Calu3 (cell line): ENCODE results near the gene FOXRED2. TPM values are rescaled to one million over a fixed set of nuclear protein-coding genes. Genes with fewer than 3 reads are reported as not detected.

Experiments
- BruUV-seq: library from RNA; stranded (reverse); fragments of 400-500 nt; replicated peaks from 2 replicates; lab custom pipeline; 2021; lab: Mats Ljungman, UMichigan
- CTCF ChIA-PET: fragments of 300-600 bp; sonication (Branson Sonifier 250); formaldehyde crosslinking; loops from one replicate; lab custom pipeline; 2022; ENCODE audit warnings: antibody characterized with exemption; lab: Charles Lee
- DNase-seq: peaks from one replicate; pipeline ENCODE4 v3.0.0; 2022
- H3K27ac Mint-ChIP-seq: one replicate; pipeline ENCODE4 v1.8.0; 2022; ENCODE audit warnings: mixed read lengths; ENCODE audit not compliant: unreplicated experiment
- H3K27me3 Mint-ChIP-seq: one replicate; pipeline ENCODE4 v1.8.0; 2022; ENCODE audit warnings: mixed read lengths; ENCODE audit not compliant: unreplicated experiment
- H3K36me3 Mint-ChIP-seq: one replicate; pipeline ENCODE4 v1.8.0; 2022; ENCODE audit warnings: mild to moderate bottlenecking, moderate library complexity, mixed read lengths; ENCODE audit not compliant: insufficient read depth, unreplicated experiment
- H3K4me1 Mint-ChIP-seq: one replicate; pipeline ENCODE4 v1.8.0; 2022; ENCODE audit warnings: mild to moderate bottlenecking, low read depth, mixed read lengths; ENCODE audit not compliant: unreplicated experiment
- H3K4me3 Mint-ChIP-seq: one replicate; pipeline ENCODE4 v1.8.0; 2022; ENCODE audit warnings: mild to moderate bottlenecking, low read depth, moderate library complexity, mixed read lengths; ENCODE audit not compliant: unreplicated experiment
- H3K9me3 Mint-ChIP-seq: one replicate; pipeline ENCODE4 v1.8.0; 2022; ENCODE audit warnings: low read depth, mixed read lengths; ENCODE audit not compliant: unreplicated experiment
- intact Hi-C: fragments of 100-400 bp; cut with micrococcal nuclease; formaldehyde crosslinking; loops from one replicate; pipeline ENCODE4 v1.10.0; 2022; ENCODE audit not compliant: unreplicated experiment
- total RNA-seq: library from RNA; stranded (reverse); gene quantifications from 2 replicates; pipeline ENCODE4 v1.2.3, GENCODE V29; 2022
- TF ChIP-seq, protein P1 (sequence below): fragments of 200-600 bp; IDR thresholded peaks from one replicate; pipeline ENCODE4 v1.8.0; 2022; ENCODE audit warnings: antibody characterized with exemption; ENCODE audit not compliant: unreplicated experiment

FOXRED2 gene
- total RNA-seq, 1 experiment from 2014 or later: 27.9 TPM

DNA sequence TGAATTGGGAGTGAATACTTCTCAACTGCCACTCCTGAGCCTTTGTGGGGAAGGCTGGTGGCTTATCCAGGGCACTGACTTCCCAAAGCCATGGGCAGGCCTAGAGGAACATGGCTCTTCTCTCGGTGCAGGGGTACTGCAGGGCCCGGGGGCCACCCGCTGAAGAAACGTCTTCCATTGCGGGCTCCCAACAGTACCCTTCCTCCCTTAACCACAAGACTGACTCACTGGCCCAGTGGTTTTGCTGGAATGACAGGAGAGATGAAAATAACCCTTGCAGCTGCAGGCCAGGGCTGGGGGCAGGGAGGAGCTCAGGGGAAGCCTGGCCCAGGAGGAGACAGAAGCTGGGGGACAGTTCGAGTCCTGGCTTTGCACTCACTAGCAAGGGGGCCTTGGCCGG, 38.9 kb downstream of the FOXRED2 start:
- Mint-ChIP-seq H3K27ac (peak overlapping the region; percentile 68), H3K4me1 (peaks cover 38% of the 10 kb centered on the region), H3K9me3 (no peaks in the 10 kb centered on the region), H3K36me3 (peaks cover 41% of the 10 kb centered on the region), H3K4me3 (peak overlapping the region; percentile 50), H3K27me3 (no peaks in the 10 kb centered on the region)
- CTCF ChIA-PET: interaction anchor here (1.3 kb wide), 1 partner anchor 13 kb away, joined by 4 read pairs; no protein-coding TSS in a partner anchor
- TF ChIP-seq, protein P1, sequence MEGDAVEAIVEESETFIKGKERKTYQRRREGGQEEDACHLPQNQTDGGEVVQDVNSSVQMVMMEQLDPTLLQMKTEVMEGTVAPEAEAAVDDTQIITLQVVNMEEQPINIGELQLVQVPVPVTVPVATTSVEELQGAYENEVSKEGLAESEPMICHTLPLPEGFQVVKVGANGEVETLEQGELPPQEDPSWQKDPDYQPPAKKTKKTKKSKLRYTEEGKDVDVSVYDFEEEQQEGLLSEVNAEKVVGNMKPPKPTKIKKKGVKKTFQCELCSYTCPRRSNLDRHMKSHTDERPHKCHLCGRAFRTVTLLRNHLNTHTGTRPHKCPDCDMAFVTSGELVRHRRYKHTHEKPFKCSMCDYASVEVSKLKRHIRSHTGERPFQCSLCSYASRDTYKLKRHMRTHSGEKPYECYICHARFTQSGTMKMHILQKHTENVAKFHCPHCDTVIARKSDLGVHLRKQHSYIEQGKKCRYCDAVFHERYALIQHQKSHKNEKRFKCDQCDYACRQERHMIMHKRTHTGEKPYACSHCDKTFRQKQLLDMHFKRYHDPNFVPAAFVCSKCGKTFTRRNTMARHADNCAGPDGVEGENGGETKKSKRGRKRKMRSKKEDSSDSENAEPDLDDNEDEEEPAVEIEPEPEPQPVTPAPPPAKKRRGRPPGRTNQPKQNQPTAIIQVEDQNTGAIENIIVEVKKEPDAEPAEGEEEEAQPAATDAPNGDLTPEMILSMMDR: no peak
- intact Hi-C loops: loop anchor here (5.0 kb wide), 1 partner anchor 81 kb away; the partner anchor contains the start of gene MYH9
- BruUV-seq: no TSS peak
- DNase-seq: peak; percentile 73

DNA sequence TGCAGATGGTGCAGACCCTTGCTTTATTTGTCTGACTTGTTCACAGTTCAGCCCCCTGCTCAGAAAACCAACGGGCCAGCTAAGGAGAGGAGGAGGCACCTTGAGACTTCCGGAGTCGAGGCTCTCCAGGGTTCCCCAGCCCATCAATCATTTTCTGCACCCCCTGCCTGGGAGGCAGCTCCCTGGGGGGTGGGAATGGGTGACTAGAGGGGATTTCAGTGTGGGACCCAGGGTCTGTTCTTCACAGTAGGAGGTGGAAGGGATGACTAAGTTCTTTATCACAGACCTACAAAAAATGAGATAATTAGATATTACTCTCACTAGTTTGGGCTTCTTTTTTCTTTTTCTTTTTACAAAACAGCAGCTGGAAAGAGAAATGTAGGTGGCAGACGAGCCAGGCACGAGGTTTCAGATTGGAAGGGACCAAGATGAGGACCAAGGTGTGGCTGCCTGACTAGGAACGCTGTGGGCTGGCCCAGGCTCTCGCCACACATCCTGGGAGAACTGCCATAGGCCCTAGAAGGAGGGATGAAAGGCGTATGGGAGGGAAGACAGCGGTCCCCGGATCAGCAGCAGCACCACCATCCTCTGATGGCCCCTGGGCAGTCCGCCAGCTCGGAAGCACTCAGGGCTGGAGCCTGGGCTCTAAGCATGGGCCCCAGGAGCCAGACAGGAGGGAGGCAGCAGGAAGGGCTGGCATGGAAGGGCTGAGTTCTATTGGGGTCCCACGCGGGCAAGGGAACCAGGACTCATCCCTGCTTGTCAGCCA, 39.6 kb downstream of the FOXRED2 start:
- intact Hi-C loops: loop anchor here (5.0 kb wide), 1 partner anchor 80 kb away; the partner anchor contains the start of gene MYH9
- peaks cover 43% of the 10 kb centered on the region for H3K4me1 Mint-ChIP-seq
- peak overlapping the region; percentile 16 for H3K4me3 Mint-ChIP-seq
- BruUV-seq: no TSS peak
- no peak for DNase-seq
- TF ChIP-seq, protein P1: no peak
- no peaks in the 10 kb centered on the region for H3K27me3 Mint-ChIP-seq
- H3K9me3 Mint-ChIP-seq: no peaks in the 10 kb centered on the region
- peak overlapping the region; percentile 98 for H3K27ac Mint-ChIP-seq
- CTCF ChIA-PET: interaction anchor here (0.8 to 1.3 kb wide), 2 partner anchors 12 to 136 kb away, joined by 3 to 4 read pairs; no protein-coding TSS in a partner anchor
- H3K36me3 Mint-ChIP-seq: peaks cover 43% of the 10 kb centered on the region

DNA sequence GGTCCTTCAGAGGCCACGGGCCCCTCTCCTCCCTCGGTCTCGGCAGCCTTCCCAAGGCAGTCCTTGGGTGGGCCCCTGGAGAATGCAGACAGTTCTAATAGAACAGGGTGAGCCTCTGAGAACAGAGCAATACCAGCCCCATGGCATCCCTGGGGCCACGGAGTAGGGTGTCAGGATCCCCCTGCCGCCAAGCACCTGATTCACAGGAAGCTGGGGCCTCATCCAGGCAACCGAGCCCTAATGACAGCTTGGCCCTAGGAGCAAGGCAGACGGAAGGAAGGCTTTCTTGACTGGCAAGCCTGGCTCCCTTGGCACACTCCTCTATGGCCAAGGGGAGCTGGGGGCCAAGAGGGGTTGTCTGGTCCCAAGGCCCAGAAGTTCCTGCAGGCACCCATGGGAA, 40.6 kb downstream of the FOXRED2 start:
- no TSS peak for BruUV-seq
- H3K27ac Mint-ChIP-seq: peak overlapping the region; percentile 98
- H3K9me3 Mint-ChIP-seq: no peaks in the 10 kb centered on the region
- no peak for DNase-seq
- H3K4me3 Mint-ChIP-seq: no peak overlapping the region
- peaks cover 52% of the 10 kb centered on the region for H3K4me1 Mint-ChIP-seq
- TF ChIP-seq, protein P1: no peak
- peaks cover 44% of the 10 kb centered on the region for H3K36me3 Mint-ChIP-seq
- intact Hi-C loops: loop anchor here (5.0 kb wide), 1 partner anchor 79 kb away; the partner anchor contains the start of gene MYH9
- CTCF ChIA-PET: interaction anchor here (1.0 to 1.5 kb wide), 4 partner anchors 30 to 96 kb away, joined by 3 to 5 read pairs (median 4); partner anchors contain the start of gene MYH9
- no peaks in the 10 kb centered on the region for H3K27me3 Mint-ChIP-seq

DNA sequence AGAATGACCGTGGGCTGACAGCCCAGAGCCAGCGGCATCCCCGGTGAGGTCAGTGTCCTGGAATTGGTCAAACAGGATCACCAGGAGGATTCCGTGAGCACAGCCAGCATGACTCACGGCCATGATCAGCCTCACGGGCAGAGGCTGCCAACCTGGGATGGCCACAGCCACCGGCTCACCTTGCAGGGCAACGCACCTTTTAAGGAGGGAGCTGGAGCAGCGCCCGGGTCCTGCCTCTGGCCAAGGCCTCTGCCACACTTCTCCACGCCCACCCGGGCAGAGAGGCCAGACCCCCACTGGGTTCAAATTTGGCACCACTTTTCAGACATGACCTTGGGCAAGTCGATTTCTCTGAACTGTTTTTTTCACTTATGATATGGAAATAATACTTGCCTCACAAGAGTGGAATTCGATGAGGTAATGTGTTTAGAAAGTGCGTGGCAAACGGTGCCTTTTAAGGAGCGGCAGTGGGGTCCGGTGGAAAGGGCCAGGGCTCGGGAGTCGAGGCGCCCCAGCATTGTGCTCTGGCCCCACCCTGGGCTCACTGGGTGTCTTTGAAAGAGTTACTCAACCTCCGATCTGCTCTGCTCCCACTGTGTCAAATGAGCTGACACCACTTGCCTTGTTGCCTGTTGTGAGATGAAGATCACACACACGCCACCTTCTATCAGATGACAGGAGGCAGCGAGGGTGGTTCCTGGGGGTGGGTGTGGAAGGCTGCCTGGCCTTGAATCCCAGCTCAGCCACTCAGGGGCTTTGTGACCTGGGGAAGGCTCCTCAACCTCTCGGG, 41.4 kb downstream of the FOXRED2 start:
- intact Hi-C loops: loop anchor here (5.0 kb wide), 1 partner anchor 78 kb away; the partner anchor contains the start of gene MYH9
- CTCF ChIA-PET: interaction anchor here (0.7 to 1.5 kb wide), 6 partner anchors 14 to 100 kb away, joined by 3 to 5 read pairs (median 4); partner anchors contain the start of gene MYH9
- H3K36me3 Mint-ChIP-seq: peaks cover 44% of the 10 kb centered on the region
- no peaks in the 10 kb centered on the region for H3K9me3 Mint-ChIP-seq
- TF ChIP-seq, protein P1: no peak
- H3K27me3 Mint-ChIP-seq: no peaks in the 10 kb centered on the region
- no TSS peak for BruUV-seq
- H3K27ac Mint-ChIP-seq: peak overlapping the region; percentile 98
- DNase-seq: peak; percentile 94
- peak overlapping the region; percentile 54 for H3K4me3 Mint-ChIP-seq
- peaks cover 61% of the 10 kb centered on the region for H3K4me1 Mint-ChIP-seq
